Neural crest cell (in vitro differentiated cells): Measurements from ENCODE around the gene CENPH. TPM values are rescaled to one million over a fixed set of nuclear protein-coding genes. Genes with fewer than 3 reads are reported as not detected.

ENCODE experiments used
- DNase-seq: peaks from one replicate; pipeline ENCODE4 v3.0.0; 2021; ENCODE audit warnings: low read depth, mixed read lengths, low spot score
- H3K27ac Mint-ChIP-seq: one replicate; pipeline ENCODE4 v1.8.0; 2021; ENCODE audit warnings: mild to moderate bottlenecking, mixed read lengths; ENCODE audit not compliant: unreplicated experiment
- H3K27me3 Mint-ChIP-seq: 2 replicates; pipeline ENCODE4 v1.8.0; 2021; ENCODE audit warnings: low read depth, mild to moderate bottlenecking, mixed read lengths
- H3K36me3 Mint-ChIP-seq: 2 replicates; pipeline ENCODE4 v1.8.0; 2021; ENCODE audit warnings: low read depth, mild to moderate bottlenecking, mixed read lengths
- H3K4me1 Mint-ChIP-seq: 2 replicates; pipeline ENCODE4 v1.8.0; 2021; ENCODE audit warnings: mixed read lengths
- H3K4me3 Mint-ChIP-seq: one replicate; pipeline ENCODE4 v1.8.0; 2021; ENCODE audit warnings: mild to moderate bottlenecking, mixed read lengths
- H3K9me3 Mint-ChIP-seq: 2 replicates; pipeline ENCODE4 v1.8.0; 2021; ENCODE audit warnings: mixed read lengths
- CTCF ChIP-seq: fragments of 200-600 bp; sonication (generic); conservative IDR thresholded peaks from 2 replicates; pipeline ENCODE4 v1.5.0; 2021; ENCODE audit warnings: antibody characterized with exemption, mild to moderate bottlenecking
- total RNA-seq: library from RNA; stranded (reverse); gene quantifications from 2 replicates; pipeline ENCODE4 v1.2.1, GENCODE V29; 2021

The CENPH gene
- total RNA-seq, 1 donor from 2014 or later: 56.1 TPM

GRCh38 chr5:69152731-69153130, 36.7 kb upstream of the CENPH start:
- no peak overlapping the region for H3K27ac Mint-ChIP-seq

DNA sequence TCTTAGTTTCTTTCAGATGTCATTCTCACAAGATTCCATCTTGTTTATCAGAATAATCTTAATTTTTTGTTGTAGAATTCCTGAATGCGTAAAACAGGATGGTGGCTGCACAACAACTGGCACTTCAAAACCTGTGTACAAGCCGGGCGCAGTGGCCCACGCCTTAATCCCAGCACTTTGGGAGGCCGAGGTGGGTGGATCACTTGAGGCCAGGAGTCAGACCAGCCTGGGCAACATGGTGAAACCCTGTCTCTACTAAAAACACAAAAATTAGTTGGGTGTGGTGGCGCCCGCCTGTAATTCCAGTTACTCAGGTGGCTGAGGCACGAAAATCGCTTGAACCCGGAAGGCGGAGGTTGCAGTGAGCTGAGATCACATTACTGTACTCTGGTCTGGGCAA, 32.9 kb upstream of the CENPH start:
- Mint-ChIP-seq H3K27me3 (no peaks in the 10 kb centered on the region), H3K9me3 (no peaks in the 10 kb centered on the region), H3K27ac (no peak overlapping the region), H3K4me3 (no peak overlapping the region), H3K4me1 (no peaks in the 10 kb centered on the region), H3K36me3 (no peaks in the 10 kb centered on the region)
- TF ChIP-seq CTCF: no peak
- DNase-seq: no peak

More at GRCh38 chr5:69152731-69153130, 36.7 kb upstream of the CENPH start:
- Mint-ChIP-seq H3K27me3 (no peaks in the 10 kb centered on the region), H3K4me1 (no peaks in the 10 kb centered on the region), H3K4me3 (no peak overlapping the region), H3K9me3 (no peaks in the 10 kb centered on the region), H3K36me3 (no peaks in the 10 kb centered on the region)
- DNase-seq: no peak
- TF ChIP-seq CTCF: no peak

GRCh38 chr5:69158039-69158438, 31.3 kb upstream of the CENPH start:
- Mint-ChIP-seq H3K9me3 (no peaks in the 10 kb centered on the region), H3K4me3 (no peak overlapping the region), H3K4me1 (no peaks in the 10 kb centered on the region), H3K27ac (no peak overlapping the region), H3K36me3 (no peaks in the 10 kb centered on the region), H3K27me3 (no peaks in the 10 kb centered on the region)
- TF ChIP-seq CTCF: no peak
- DNase-seq: no peak

GRCh38 chr5:69160651-69161050, 28.7 kb upstream of the CENPH start:
- DNase-seq: no peak
- Mint-ChIP-seq H3K27ac (no peak overlapping the region), H3K9me3 (no peaks in the 10 kb centered on the region), H3K4me1 (no peaks in the 10 kb centered on the region), H3K27me3 (no peaks in the 10 kb centered on the region), H3K4me3 (no peak overlapping the region), H3K36me3 (no peaks in the 10 kb centered on the region)
- TF ChIP-seq CTCF: no peak

- H3K36me3 Mint-ChIP-seq: peaks cover 18% of the 10 kb centered on the region
Measured at GRCh38 chr5:69166686-69167492, 22.5 kb upstream of the CENPH start, which contains the start of gene CCNB1. Gene CCNB1 (plus strand): TSS chr5:69167150. CDS start chr5:69167263, 113 bp downstream.

More at GRCh38 chr5:69166686-69167492, 22.5 kb upstream of the CENPH start, which contains the start of gene CCNB1:
- H3K27me3 Mint-ChIP-seq: no peaks in the 10 kb centered on the region
- TF ChIP-seq CTCF: no peak
- H3K4me1 Mint-ChIP-seq: peaks cover 47% of the 10 kb centered on the region
- peak within 1 kb of the TSS; percentile 95 for H3K4me3 Mint-ChIP-seq
- DNase-seq: peak; percentile 96
- peak within 1 kb of the TSS; percentile 98 for H3K27ac Mint-ChIP-seq
- peaks cover 5% of the 10 kb centered on the region for H3K9me3 Mint-ChIP-seq
